Measurements from ENCODE around the gene TSSC4.
A peak's percentile ranks its signal among the peaks of the same experiment; 100 is the strongest.

Gene TSSC4

DNA sequence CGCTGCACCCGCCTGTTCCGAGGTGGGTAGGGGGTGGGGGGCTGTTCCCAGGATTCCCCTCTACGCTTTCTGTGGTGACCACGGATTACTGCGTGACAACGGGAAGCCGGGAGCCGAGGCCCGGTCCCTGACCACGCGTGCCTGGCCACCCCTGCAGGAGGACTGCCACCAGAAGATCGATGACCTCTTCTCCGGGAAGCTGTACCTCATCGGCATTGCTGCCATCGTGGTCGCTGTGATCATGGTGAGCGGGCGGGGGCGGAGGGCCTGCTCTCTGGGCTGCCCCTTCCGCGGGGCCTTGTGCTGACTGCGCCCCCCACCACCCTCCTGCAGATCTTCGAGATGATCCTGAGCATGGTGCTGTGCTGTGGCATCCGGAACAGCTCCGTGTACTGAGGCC lies 4.1 kb upstream of the TSSC4 start:
- no peaks in the 10 kb centered on the region for H3K27me3 ChIP-seq
- peaks cover 60% of the 10 kb centered on the region for H4K20me1 ChIP-seq
- no peaks in the 10 kb centered on the region for H3K9me3 ChIP-seq
- no peak for TF ChIP-seq Cebpa-rat (IDR thresholded peaks at IDR 0.05)
- peaks cover 57% of the 10 kb centered on the region for H3K36me3 ChIP-seq
- H3K9ac ChIP-seq = no peak overlapping the region
- H3K4me3 ChIP-seq = no peak overlapping the region
- H3K4me1 ChIP-seq = peaks cover 76% of the 10 kb centered on the region
- no peak overlapping the region for H3K27ac ChIP-seq
- H3K4me2 ChIP-seq = no peak overlapping the region

DNA sequence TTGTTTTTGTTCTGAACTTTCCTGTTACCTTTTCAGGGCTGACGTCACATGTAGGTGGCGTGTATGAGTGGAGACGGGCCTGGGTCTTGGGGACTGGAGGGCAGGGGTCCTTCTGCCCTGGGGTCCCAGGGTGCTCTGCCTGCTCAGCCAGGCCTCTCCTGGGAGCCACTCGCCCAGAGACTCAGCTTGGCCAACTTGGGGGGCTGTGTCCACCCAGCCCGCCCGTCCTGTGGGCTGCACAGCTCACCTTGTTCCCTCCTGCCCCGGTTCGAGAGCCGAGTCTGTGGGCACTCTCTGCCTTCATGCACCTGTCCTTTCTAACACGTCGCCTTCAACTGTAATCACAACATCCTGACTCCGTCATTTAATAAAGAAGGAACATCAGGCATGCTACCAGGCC lies 3.5 kb upstream of the TSSC4 start:
- Histone ChIP-seq H3K4me3 (no peak overlapping the region), H3K9ac (no peak overlapping the region), H3K36me3 (peaks cover 56% of the 10 kb centered on the region), H3K9me3 (no peaks in the 10 kb centered on the region), H3K4me1 (peaks cover 76% of the 10 kb centered on the region), H3K27ac (no peak overlapping the region), H3K27me3 (no peaks in the 10 kb centered on the region), H4K20me1 (peaks cover 60% of the 10 kb centered on the region), H3K4me2 (no peak overlapping the region)
- TF ChIP-seq Cebpa-rat (IDR thresholded peaks at IDR 0.05) = no peak

DNA sequence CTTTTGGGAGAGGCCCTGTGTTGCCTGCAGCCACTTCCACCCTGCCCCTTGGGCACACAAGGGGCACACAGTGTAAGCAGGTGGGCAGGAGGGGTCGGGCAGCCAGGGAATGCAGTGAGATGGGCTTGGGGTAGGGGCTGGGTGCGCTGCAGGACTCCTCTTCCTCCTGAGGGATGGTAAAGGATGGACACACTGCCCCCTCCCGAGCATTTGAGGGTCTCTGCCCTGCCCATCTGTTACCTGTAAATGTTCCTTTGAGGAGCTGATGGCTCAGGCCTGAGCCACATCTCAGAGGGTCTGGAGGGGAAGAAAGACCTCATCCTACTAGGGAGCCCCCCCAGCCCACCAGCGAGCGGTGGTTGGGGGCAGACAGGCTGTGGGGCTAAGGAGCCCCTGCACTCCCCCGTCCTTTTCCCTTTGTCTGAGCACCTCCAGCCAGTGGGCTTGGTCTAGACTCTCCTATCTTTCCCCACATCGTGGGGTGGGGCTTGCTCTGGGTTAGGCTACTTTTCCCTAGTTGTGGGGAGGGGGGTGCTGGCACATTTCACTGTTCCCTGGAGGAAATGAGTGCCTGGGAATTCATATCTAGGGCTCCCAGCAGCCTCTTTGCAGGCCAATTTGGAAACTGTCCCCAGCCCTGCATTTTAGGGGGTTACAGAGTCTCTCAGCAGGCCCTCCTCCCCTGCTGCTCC lies 1.7 kb upstream of the TSSC4 start:
- Histone ChIP-seq H3K27ac (peak overlapping the region; percentile 95), H4K20me1 (peaks cover 45% of the 10 kb centered on the region), H3K36me3 (peaks cover 65% of the 10 kb centered on the region), H3K4me1 (peaks cover 61% of the 10 kb centered on the region), H3K4me3 (peak overlapping the region; percentile 97; the same call in 1 of the 2 replicates), H3K4me2 (peak overlapping the region; percentile 96), H3K27me3 (no peaks in the 10 kb centered on the region), H3K9me3 (no peaks in the 10 kb centered on the region), H3K9ac (peak overlapping the region; percentile 86)
- no peak for TF ChIP-seq Cebpa-rat (IDR thresholded peaks at IDR 0.05)

DNA sequence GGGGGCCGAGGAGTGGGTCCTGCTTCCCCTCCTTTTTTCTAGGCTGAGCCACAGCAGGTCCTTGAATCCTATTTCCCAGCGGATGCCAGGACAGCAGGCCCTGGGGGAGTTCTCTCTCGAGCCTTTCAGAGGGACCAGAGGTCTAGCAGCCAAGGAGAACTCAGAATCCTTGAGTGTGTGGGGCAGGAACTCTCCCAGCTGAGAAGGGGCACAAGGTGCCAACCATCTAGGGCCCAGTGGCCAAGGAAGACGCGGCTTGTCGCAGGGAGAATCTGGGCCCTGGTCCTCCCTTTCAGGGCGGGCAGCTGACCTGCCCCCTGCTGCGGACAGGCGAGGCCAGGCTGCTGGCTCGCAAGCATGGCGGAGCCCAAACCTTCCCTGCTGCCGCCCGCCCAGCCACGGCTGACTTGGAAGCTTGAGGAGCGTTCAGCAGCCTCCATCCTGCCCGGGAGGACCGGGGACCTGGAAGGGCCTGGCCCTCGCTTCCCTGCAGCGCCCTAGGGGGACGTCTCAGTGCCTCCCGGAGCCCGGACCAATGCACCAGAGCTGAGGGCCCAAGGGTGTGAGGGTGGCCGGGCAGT lies 972 bp upstream of the TSSC4 start:
- Histone ChIP-seq H3K9me3 (no peaks in the 10 kb centered on the region), H3K4me2 (peak overlapping the region; percentile 96), H4K20me1 (peaks cover 37% of the 10 kb centered on the region), H3K36me3 (peaks cover 73% of the 10 kb centered on the region), H3K9ac (peak overlapping the region; percentile 86), H3K27me3 (no peaks in the 10 kb centered on the region), H3K4me1 (peaks cover 53% of the 10 kb centered on the region), H3K4me3 (peak overlapping the region; percentile 97), H3K27ac (peak overlapping the region; percentile 95)
- no peak for TF ChIP-seq Cebpa-rat (IDR thresholded peaks at IDR 0.05)

DNA sequence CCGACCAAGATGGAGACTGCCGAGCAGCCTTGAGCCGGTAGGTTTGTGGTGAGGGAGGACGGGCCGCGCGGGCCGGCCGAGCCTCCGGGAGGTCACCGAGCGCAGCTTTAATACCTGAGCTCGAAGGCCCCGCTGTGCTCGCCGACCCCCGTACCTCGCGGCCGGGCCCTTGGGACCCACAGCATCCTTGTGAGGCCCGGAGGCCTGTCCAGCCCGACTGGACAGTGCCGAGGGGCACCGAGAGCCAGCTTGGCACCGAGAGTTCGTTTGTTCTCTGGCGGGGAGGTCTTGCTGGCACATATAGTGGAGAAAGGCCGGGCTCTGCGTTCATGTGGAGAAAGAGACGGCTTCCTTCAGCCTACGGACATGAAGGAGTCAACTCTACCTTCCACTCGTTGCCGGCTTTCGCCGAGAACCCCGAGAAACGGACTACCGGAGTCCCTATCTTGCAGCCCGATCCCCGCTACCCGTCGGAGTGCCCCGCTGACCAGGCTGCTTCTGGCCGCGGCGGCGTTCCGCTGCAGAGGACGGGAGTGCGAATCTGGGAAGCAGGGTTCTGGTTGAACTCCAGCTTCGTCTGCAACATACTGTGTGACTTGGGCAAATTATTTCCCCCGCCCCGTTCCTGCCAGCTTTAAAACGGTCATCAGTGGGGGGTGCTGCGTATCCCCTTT lies 349 bp downstream of the TSSC4 start:
- Histone ChIP-seq H3K9me3 (no peaks in the 10 kb centered on the region), H3K36me3 (peaks cover 72% of the 10 kb centered on the region)

DNA sequence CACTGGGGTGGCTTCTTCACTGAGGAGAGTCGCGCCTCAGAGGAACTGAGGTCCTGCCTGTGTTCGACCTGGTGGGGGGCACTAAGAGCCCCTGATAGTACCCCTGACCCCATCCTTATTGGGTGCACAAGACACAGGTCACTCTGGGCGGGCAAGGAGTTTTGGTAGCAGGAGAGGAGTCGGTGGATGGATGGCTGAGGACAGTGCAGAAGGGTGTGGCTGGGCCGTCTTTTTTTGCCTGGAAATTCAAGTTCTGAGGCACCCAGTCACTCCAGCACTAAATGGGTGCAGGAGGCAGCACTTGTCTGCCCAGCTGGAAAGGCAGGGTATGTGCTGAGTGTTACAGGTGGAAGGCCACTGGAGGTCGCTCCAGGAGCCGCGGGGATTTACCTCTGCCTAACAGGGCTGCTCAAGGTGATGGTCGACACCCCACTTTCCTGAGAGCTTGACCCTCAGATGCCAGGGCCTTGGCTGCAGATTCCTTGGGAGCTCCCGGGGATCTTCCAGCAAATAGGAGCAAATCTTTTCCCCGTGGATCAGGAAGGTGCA lies 960 bp downstream of the TSSC4 start:
- H4K20me1 ChIP-seq = peaks cover 18% of the 10 kb centered on the region
- no peak for TF ChIP-seq Cebpa-rat (IDR thresholded peaks at IDR 0.05)
- peak overlapping the region; percentile 98 for H3K9ac ChIP-seq
- peaks cover 34% of the 10 kb centered on the region for H3K4me1 ChIP-seq
- peak overlapping the region; percentile 97 for H3K4me3 ChIP-seq
- H3K27ac ChIP-seq = peak overlapping the region; percentile 96
- peaks cover 66% of the 10 kb centered on the region for H3K36me3 ChIP-seq
- peak overlapping the region; percentile 87 for H3K4me2 ChIP-seq
- H3K9me3 ChIP-seq = no peaks in the 10 kb centered on the region
- no peaks in the 10 kb centered on the region for H3K27me3 ChIP-seq

More for the DNA sequence above, 349 bp downstream of the TSSC4 start:
- Histone ChIP-seq H3K4me3 (peak overlapping the region; percentile 97), H3K4me1 (peaks cover 40% of the 10 kb centered on the region), H3K9ac (peak overlapping the region; percentile 98), H3K27me3 (no peaks in the 10 kb centered on the region), H4K20me1 (peaks cover 24% of the 10 kb centered on the region), H3K27ac (peak overlapping the region; percentile 96), H3K4me2 (peak overlapping the region; percentile 87)
- no peak for TF ChIP-seq Cebpa-rat (IDR thresholded peaks at IDR 0.05)

DNA sequence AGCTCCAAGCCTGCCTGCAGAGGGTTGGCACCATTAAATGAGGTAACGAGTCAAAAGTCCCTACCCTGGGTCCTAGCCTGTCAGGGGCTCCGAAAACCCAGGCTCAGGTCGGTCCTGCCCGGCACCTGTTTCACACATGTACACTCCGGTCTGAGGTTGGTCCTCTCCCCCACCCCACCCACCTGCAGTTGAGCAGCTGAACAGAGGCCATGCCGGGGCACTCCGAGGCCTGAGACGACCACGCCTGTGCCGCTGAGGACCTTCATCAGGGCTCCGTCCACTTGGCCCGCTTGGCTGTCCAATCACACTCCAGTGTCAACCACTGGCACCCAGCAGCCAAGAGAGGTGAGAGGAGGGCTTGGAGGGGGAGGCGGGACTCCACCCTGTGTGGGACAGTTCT lies 1.6 kb downstream of the TSSC4 start:
- peaks cover 60% of the 10 kb centered on the region for H3K36me3 ChIP-seq
- H3K4me3 ChIP-seq = peak overlapping the region; percentile 97
- H3K27ac ChIP-seq = peak overlapping the region; percentile 96
- peaks cover 28% of the 10 kb centered on the region for H3K4me1 ChIP-seq
- H3K4me2 ChIP-seq = peak overlapping the region; percentile 87
- H3K9me3 ChIP-seq = no peaks in the 10 kb centered on the region
- TF ChIP-seq Cebpa-rat (IDR thresholded peaks at IDR 0.05) = no peak
- no peaks in the 10 kb centered on the region for H3K27me3 ChIP-seq
- H4K20me1 ChIP-seq = peaks cover 12% of the 10 kb centered on the region
- peak overlapping the region; percentile 98 for H3K9ac ChIP-seq

DNA sequence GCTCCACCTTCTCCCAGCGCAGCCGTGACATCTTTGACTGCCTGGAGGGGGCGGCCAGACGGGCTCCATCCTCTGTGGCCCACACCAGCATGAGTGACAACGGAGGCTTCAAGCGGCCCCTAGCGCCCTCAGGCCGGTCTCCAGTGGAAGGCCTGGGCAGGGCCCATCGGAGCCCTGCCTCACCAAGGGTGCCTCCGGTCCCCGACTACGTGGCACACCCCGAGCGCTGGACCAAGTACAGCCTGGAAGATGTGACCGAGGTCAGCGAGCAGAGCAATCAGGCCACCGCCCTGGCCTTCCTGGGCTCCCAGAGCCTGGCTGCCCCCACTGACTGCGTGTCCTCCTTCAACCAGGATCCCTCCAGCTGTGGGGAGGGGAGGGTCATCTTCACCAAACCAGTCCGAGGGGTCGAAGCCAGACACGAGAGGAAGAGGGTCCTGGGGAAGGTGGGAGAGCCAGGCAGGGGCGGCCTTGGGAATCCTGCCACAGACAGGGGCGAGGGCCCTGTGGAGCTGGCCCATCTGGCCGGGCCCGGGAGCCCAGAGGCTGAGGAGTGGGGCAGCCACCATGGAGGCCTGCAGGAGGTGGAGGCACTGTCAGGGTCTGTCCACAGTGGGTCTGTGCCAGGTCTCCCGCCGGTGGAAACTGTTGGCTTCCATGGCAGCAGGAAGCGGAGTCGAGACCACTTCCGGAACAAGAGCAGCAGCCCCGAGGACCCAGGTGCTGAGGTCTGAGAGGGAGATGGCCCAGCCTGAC lies 2.5 kb downstream of the TSSC4 start:
- no peak overlapping the region for H3K4me2 ChIP-seq
- H3K27ac ChIP-seq = no peak overlapping the region
- peaks cover 11% of the 10 kb centered on the region; the same call in 1 of the 2 replicates for H4K20me1 ChIP-seq
- peaks cover 52% of the 10 kb centered on the region for H3K36me3 ChIP-seq
- H3K9ac ChIP-seq = no peak overlapping the region
- H3K4me3 ChIP-seq = no peak overlapping the region
- no peaks in the 10 kb centered on the region for H3K9me3 ChIP-seq
- H3K27me3 ChIP-seq = no peaks in the 10 kb centered on the region
- TF ChIP-seq Cebpa-rat (IDR thresholded peaks at IDR 0.05) = no peak
- H3K4me1 ChIP-seq = peaks cover 28% of the 10 kb centered on the region

DNA sequence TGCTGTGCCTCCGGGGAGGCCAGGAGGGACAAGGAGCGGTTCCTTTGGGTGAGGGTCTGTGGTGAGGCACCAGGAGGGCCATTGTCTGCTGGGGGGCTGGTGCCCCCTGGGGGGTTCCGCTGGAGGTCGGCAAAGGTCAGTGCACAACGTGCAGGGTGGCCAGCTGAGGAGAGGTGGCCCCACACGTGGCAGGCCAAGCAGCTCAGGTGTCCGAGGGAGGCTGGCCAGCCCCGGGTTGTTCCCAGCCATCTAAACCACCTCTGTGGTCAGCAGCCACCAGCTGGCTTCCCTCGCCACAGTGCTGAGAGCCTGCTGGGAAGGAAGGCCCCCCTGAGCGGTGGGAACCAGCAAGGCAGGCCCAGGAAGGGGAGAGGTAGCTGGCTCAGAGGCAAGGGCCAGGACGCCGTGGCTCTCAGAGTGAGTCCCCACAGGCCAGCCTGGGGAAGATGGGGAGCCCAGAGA lies 4.2 kb downstream of the TSSC4 start:
- no peak overlapping the region for H3K4me2 ChIP-seq
- H3K27ac ChIP-seq = no peak overlapping the region
- peaks cover 36% of the 10 kb centered on the region for H3K36me3 ChIP-seq
- no peak for TF ChIP-seq Cebpa-rat (IDR thresholded peaks at IDR 0.05)
- 0 out of 2 replicates have a peak overlapping the region, but pooled peaks have one; percentile 4 for H3K9ac ChIP-seq
- peaks cover 14% of the 10 kb centered on the region for H3K27me3 ChIP-seq
- H4K20me1 ChIP-seq = peaks cover 11% of the 10 kb centered on the region; the same call in 1 of the 2 replicates
- H3K4me1 ChIP-seq = peaks cover 25% of the 10 kb centered on the region
- no peaks in the 10 kb centered on the region for H3K9me3 ChIP-seq
- H3K4me3 ChIP-seq = no peak overlapping the region
